Spleen (tissue), 11 donors: ENCODE measurements around the gene GAB1. TPM values are rescaled to one million over a fixed set of nuclear protein-coding genes. Genes with fewer than 3 reads are reported as not detected.
A peak's percentile ranks its signal among the peaks of the same experiment; 100 is the strongest.

Experiments
- DNase-seq: peaks from one replicate; pipeline ENCODE4 v3.0.0-alpha.2; 2020
- H3K27ac ChIP-seq, 8 donors: fragments of 200-600 bp; sonication (generic) in 7 of 8; 1 replicate in 4 of 8; 2 replicates in 4 of 8; pipeline versions ENCODE4 v1.5.0 to v1.8.0; 2016 to 2021; ENCODE audit warnings: inconsistent platforms in 4 of 8, mild to moderate bottlenecking in 4 of 8, moderate library complexity in 1 of 8
- H3K27me3 ChIP-seq, 7 donors: fragments of 200-600 bp; sonication (generic) in 6 of 7; replicated peaks in 1 of 7; 1 replicate in 4 of 7; 2 replicates in 3 of 7; pipeline versions ENCODE4 v1.5.0 to v1.8.0; 2016 to 2021; ENCODE audit warnings: inconsistent platforms in 3 of 7, mild to moderate bottlenecking in 1 of 7
- H3K36me3 ChIP-seq, 6 donors: fragments of 200-600 bp; sonication (generic) in 5 of 6; 1 replicate in 4 of 6; 2 replicates in 2 of 6; pipeline versions ENCODE4 v1.5.0 to v1.8.0; 2016 to 2021; ENCODE audit warnings: inconsistent platforms in 2 of 6
- H3K4me1 ChIP-seq, 6 donors: fragments of 200-600 bp; sonication (generic) in 5 of 6; 1 replicate in 3 of 6; 2 replicates in 3 of 6; pipeline versions ENCODE4 v1.5.0 to v1.8.0; 2016 to 2021; ENCODE audit warnings: inconsistent platforms in 3 of 6
- H3K4me3 ChIP-seq, 8 donors: fragments of 200-600 bp; sonication (generic) in 7 of 8; 1 replicate in 4 of 8; 2 replicates in 4 of 8; pipeline versions ENCODE4 v1.5.0 to v1.8.0; 2016 to 2021; ENCODE audit warnings: inconsistent platforms in 4 of 8, mild to moderate bottlenecking in 4 of 8, moderate library complexity in 2 of 8
- H3K9me3 ChIP-seq, 8 donors: fragments of 200-600 bp; sonication (generic) in 7 of 8; 1 replicate in 4 of 8; 2 replicates in 4 of 8; pipeline versions ENCODE4 v1.5.0 to v1.8.0; 2016 to 2021; ENCODE audit warnings: inconsistent platforms in 4 of 8
- CTCF ChIP-seq, 11 experiments: fragments of 200-600 bp in 7 of 11; fragments of 450-650 bp in 4 of 11; sonication (generic) in 4 of 11; IDR thresholded peaks in 8 of 11; conservative IDR thresholded peaks in 3 of 11; 1 replicate in 7 of 11; 2 replicates in 4 of 11; pipeline versions ENCODE4 v1.4.0 to v1.8.0; 2016 to 2021; ENCODE audit warnings: antibody characterized with exemption in 11 of 11, inconsistent platforms in 4 of 11, mild to moderate bottlenecking in 1 of 11
- POLR2A ChIP-seq, 3 donors: fragments of 450-650 bp; IDR thresholded peaks; one replicate each; pipeline ENCODE4 v1.5.1; 2017; ENCODE audit warnings: antibody characterized with exemption in 3 of 3, mild to moderate bottlenecking in 1 of 3
- POLR2AphosphoS5 ChIP-seq, 3 donors: sonication (generic); formaldehyde crosslinking; IDR thresholded peaks; one replicate each; pipeline ENCODE4 v1.5.1; 2017; ENCODE audit warnings: antibody characterized with exemption in 3 of 3
- WGBS, 5 donors: extraction: QIAGEN DNeasy Blood & Tissue Kit in 3 of 5; methylation state at CpG; one replicate each; pipeline versions ENCODE4 v1.1.5 to v1.1.7; 2013 to 2018; 5-methylcytosine and 5-hydroxymethylcytosine counted together
- intact Hi-C: fragments of 100-400 bp; cut with DNase I; formaldehyde crosslinking; loops from one replicate; pipeline ENCODE4 v1.15.0; 2023; ENCODE audit warnings: low total_unique reads
- polyA plus RNA-seq, 3 donors: library from polyadenylated mRNA; stranded (reverse); fragments of 200-250 nt; gene quantifications; one replicate each; pipeline ENCODE4 v1.2.1, GENCODE V29; 2013
- total RNA-seq, 7 donors: library from RNA; depleted of rRNA in 3 of 7; stranded (reverse); fragments of >200 nt in 3 of 7; fragmentation: NEBNext Ultra II Directional in 4 of 7; extraction: Animal tissue kit (Norgen Biotek cat#: 25700) in 4 of 7; gene quantifications; one replicate each; pipeline versions ENCODE4 v1.1.0 to v1.2.1, GENCODE V29; 2016 to 2021
- donor health status: healthy with polysubstance abuse.
- donor health status: DM: no; HTN: no; CAD: no; lungs with moderate emphysema.
- donor health status: DM: no; HTN: no; CAD: no.
- donor health status: Bipolar disorder and iron deficiency.
- donor health status: healthy.
- donor health status: DM: no; HTN: no; CAD: no.
- donor health status: DM: yes; HTN: yes; CAD: no.

GAB1 gene
- total and polyA plus RNA-seq, 10 donors = 1.6 to 53.6 (median 23.8) TPM

- H3K4me1 ChIP-seq = no peaks in the 10 kb centered on the region
- DNase-seq = no peak
- H3K27ac ChIP-seq = no peak overlapping the region
- WGBS, 5 donors = 30 to 69% (median 32%) methylated on average over 1 of the region's 1 CpG
- TF ChIP-seq POLR2A (IDR thresholded peaks at IDR 0.05) (no peak), POLR2AphosphoS5 (IDR thresholded peaks at IDR 0.05) (no peak), CTCF (IDR thresholded peaks at IDR 0.05 in 8 of 11, conservative IDR thresholded peaks at IDR 0.05 in 3 of 11) (no peak)
- intact Hi-C loops = no loop called here
- H3K36me3 ChIP-seq = no peaks in the 10 kb centered on the region
- no peaks in the 10 kb centered on the region for H3K27me3 ChIP-seq
- H3K9me3 ChIP-seq = no peaks in the 10 kb centered on the region
- H3K4me3 ChIP-seq = no peak overlapping the region
These were observed 165.6 kb downstream of the GAB1 start for GRCh38 chr4:143502231-143502630.

GRCh38 chr4:143506031-143506430 is 169.4 kb downstream of the GAB1 start:
- Histone ChIP-seq H3K27ac (no peak overlapping the region), H3K4me3 (no peak overlapping the region), H3K9me3 (no peaks in the 10 kb centered on the region), H3K4me1 (no peaks in the 10 kb centered on the region), H3K36me3 (no peaks in the 10 kb centered on the region), H3K27me3 (no peaks in the 10 kb centered on the region)
- TF ChIP-seq POLR2A (IDR thresholded peaks at IDR 0.05) (no peak), POLR2AphosphoS5 (IDR thresholded peaks at IDR 0.05) (no peak), CTCF (IDR thresholded peaks at IDR 0.05 in 8 of 11, conservative IDR thresholded peaks at IDR 0.05 in 3 of 11) (no peak)
- intact Hi-C loops = no loop called here
- WGBS, 5 donors = 97 to 100% (median 100%) methylated on average over 1 of the region's 1 CpG
- DNase-seq = no peak

DNA sequence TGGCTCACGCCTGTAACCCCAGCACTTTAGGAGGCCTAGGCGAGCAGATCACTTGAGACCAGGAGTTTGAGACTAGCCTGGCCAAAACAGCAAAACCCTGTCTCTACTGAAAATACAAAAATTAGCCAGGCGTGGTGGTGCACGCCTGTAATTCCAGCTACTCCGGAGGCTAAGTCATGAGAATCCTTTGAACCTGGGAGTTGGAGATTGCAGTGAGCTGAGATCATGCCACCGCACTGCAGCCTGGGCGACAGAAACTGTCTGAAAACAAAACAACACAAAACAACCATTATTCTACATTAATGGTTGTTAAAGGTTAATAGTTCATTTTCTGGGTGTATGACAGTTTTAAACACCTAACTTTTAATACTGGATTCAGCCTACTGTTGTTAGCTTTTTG is 175.2 kb downstream of the GAB1 start:
- Histone ChIP-seq H3K27me3 (no peaks in the 10 kb centered on the region), H3K9me3 (no peaks in the 10 kb centered on the region), H3K36me3 (no peaks in the 10 kb centered on the region), H3K27ac (no peak overlapping the region), H3K4me1 (peaks cover 22 to 36% (median 30%) of the 10 kb centered on the region in 6 donors), H3K4me3 (no peak overlapping the region)
- intact Hi-C loops = no loop called here
- TF ChIP-seq POLR2A (IDR thresholded peaks at IDR 0.05) (no peak), CTCF (IDR thresholded peaks at IDR 0.05 in 8 of 11, conservative IDR thresholded peaks at IDR 0.05 in 3 of 11) (no peak), POLR2AphosphoS5 (IDR thresholded peaks at IDR 0.05) (no peak)
- WGBS, 5 donors = 87 to 99% (median 96%) methylated on average over 7 of the region's 7 CpGs
- no peak for DNase-seq

- Histone ChIP-seq H3K27me3 (no peaks in the 10 kb centered on the region), H3K36me3 (peaks cover 0 to 10% (median 7%) of the 10 kb centered on the region in 6 donors), H3K4me1 (peaks cover 29 to 47% (median 41%) of the 10 kb centered on the region in 6 donors), H3K4me3 (peak overlapping the region; percentile 56 to 88 (median 80)), H3K27ac (peak overlapping the region; percentile 92 to 99 (median 98)), H3K9me3 (no peaks in the 10 kb centered on the region)
- 0 to 1% (median 0%) methylated on average over 18 of the region's 18 CpGs for WGBS, 5 donors
- intact Hi-C loops = no loop called here
- no peak for DNase-seq
- TF ChIP-seq POLR2A (IDR thresholded peaks at IDR 0.05) (peak in 1 of 3 donors; percentile 85), POLR2AphosphoS5 (IDR thresholded peaks at IDR 0.05) (no peak), CTCF (IDR thresholded peaks at IDR 0.05 in 8 of 11, conservative IDR thresholded peaks at IDR 0.05 in 3 of 11) (no peak)
These were observed 176.3 kb downstream of the GAB1 start for GRCh38 chr4:143512978-143513313.
